Transverse colon (tissue), 4 donors: ENCODE measurements around the gene ITGB8. TPM values are rescaled to one million over a fixed set of nuclear protein-coding genes. Genes with fewer than 3 reads are reported as not detected.

ENCODE experiments used
- DNase-seq: peaks from one replicate; pipeline ENCODE4 v3.0.0-alpha.2; 2019
- H3K27ac ChIP-seq, 4 donors: fragments of 200-600 bp; sonication (generic); 2 replicates each; pipeline ENCODE4 v1.5.1; 2016 to 2018; ENCODE audit warnings: inconsistent platforms in 4 of 4
- H3K27me3 ChIP-seq: fragments of 200-600 bp; sonication (generic); 2 replicates; pipeline ENCODE4 v1.5.1; 2017; ENCODE audit warnings: inconsistent platforms
- H3K36me3 ChIP-seq, 4 donors: fragments of 200-600 bp; sonication (generic); 2 replicates each; pipeline ENCODE4 v1.5.1; 2017 to 2019; ENCODE audit warnings: inconsistent platforms in 4 of 4
- H3K4me1 ChIP-seq, 4 donors: fragments of 200-600 bp; sonication (generic); 2 replicates each; pipeline ENCODE4 v1.5.1; 2017 to 2020; ENCODE audit warnings: inconsistent platforms in 4 of 4
- H3K4me3 ChIP-seq, 4 donors: fragments of 200-600 bp; sonication (generic); 1 replicate in 1 of 4; 2 replicates in 3 of 4; pipeline versions ENCODE4 v1.5.1 to v1.6.1; 2017 to 2019; ENCODE audit warnings: inconsistent platforms in 4 of 4
- H3K9me3 ChIP-seq, 2 donors: fragments of 200-600 bp; sonication (generic); 2 replicates each; pipeline ENCODE4 v1.5.1; 2017 to 2019; ENCODE audit warnings: inconsistent platforms in 2 of 2
- EP300 ChIP-seq: sonication (generic); formaldehyde crosslinking; IDR thresholded peaks from one replicate; pipeline ENCODE4 v1.6.1; 2017; ENCODE audit warnings: antibody characterized with exemption, low read depth
- POLR2A ChIP-seq: fragments of 450-650 bp; IDR thresholded peaks from one replicate; pipeline ENCODE4 v1.6.1; 2016; ENCODE audit warnings: antibody characterized with exemption, mild to moderate bottlenecking, moderate library complexity
- POLR2AphosphoS5 ChIP-seq, 3 donors: sonication (generic); formaldehyde crosslinking; IDR thresholded peaks; one replicate each; pipeline ENCODE4 v1.6.1; 2016; ENCODE audit warnings: antibody characterized with exemption in 3 of 3
- WGBS, 2 donors: methylation state at CpG; one replicate each; pipeline ENCODE4 v1.1.5; 2018; ENCODE audit warnings: low coverage in 1 of 2; 5-methylcytosine and 5-hydroxymethylcytosine counted together
- in situ Hi-C, 4 donors: fragments of 200-750 bp; cut with MboI; loops; one replicate each; pipeline versions ENCODE4 v1.15.0 to v1.15.1; 2017; ENCODE audit warnings: low sequenced_read_pairs in 3 of 4, low pct_ligation_motif_present in 1 of 4, low pct_unique_long_range_greater_than_20kb in 1 of 4
- intact Hi-C: fragments of 100-400 bp; cut with DNase I; formaldehyde crosslinking; loops from one replicate; pipeline ENCODE4 v1.15.1; 2023; ENCODE audit warnings: low total_unique reads
- small RNA-seq, 4 donors: library from RNA; depleted of rRNA; stranded (forward); fragments of <200 nt; gene quantifications; one replicate each; pipeline ENCODE3, GENCODE V24; 2016
- total RNA-seq, 4 donors: library from RNA; depleted of rRNA; stranded (reverse); fragments of >200 nt; gene quantifications; one replicate each; pipeline ENCODE4 v1.1.0, GENCODE V29; 2016
- TF ChIP-seq, protein P1 (sequence below), 5 experiments: fragments of 200-600 bp in 3 of 5; fragments of 450-650 bp in 2 of 5; sonication (generic) in 3 of 5; IDR thresholded peaks; 1 replicate in 2 of 5; 2 replicates in 3 of 5; pipeline ENCODE4 v1.5.1; 2016 to 2017; ENCODE audit warnings: antibody characterized with exemption in 5 of 5, inconsistent platforms in 3 of 5, mild to moderate bottlenecking in 2 of 5, moderate library complexity in 1 of 5

Gene ITGB8
- total RNA-seq, 4 donors from 2014 or later: 3.0 to 14.0 (median 8.6) TPM

DNA sequence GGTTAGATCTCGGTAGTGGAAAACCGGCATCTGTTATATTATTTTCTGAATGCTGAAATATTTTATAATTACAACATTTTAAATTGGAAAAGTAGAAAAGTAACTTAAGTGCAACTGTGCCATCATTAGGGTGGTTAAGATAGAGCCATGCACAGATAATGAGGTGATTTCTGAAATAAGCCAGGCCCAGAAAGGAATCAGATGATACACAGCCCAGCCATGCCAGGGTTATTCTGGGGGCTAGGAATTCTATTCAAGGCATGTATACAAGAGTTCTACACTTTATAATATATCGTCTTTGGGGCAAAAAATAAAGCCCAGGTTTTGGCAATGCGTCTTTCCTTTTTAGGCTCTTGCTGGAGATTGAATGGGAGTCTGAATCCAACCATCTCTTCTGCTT lies 128.7 kb downstream of the ITGB8 start:
- TF ChIP-seq POLR2AphosphoS5 (IDR thresholded peaks at IDR 0.05) (no peak), EP300 (no peak), POLR2A (no peak)
- TF ChIP-seq, protein P1, sequence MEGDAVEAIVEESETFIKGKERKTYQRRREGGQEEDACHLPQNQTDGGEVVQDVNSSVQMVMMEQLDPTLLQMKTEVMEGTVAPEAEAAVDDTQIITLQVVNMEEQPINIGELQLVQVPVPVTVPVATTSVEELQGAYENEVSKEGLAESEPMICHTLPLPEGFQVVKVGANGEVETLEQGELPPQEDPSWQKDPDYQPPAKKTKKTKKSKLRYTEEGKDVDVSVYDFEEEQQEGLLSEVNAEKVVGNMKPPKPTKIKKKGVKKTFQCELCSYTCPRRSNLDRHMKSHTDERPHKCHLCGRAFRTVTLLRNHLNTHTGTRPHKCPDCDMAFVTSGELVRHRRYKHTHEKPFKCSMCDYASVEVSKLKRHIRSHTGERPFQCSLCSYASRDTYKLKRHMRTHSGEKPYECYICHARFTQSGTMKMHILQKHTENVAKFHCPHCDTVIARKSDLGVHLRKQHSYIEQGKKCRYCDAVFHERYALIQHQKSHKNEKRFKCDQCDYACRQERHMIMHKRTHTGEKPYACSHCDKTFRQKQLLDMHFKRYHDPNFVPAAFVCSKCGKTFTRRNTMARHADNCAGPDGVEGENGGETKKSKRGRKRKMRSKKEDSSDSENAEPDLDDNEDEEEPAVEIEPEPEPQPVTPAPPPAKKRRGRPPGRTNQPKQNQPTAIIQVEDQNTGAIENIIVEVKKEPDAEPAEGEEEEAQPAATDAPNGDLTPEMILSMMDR (IDR thresholded peaks at IDR 0.05): no peak
- Histone ChIP-seq H3K36me3 (no peaks in the 10 kb centered on the region), H3K9me3 (no peaks in the 10 kb centered on the region), H3K4me1 (no peaks in the 10 kb centered on the region), H3K4me3 (no peak overlapping the region), H3K27me3 (no peaks in the 10 kb centered on the region), H3K27ac (no peak overlapping the region)
- DNase-seq: no peak
- in situ Hi-C loops (no loop called here), intact Hi-C loops (no loop called here)
- 83 to 88% methylated on average over 4 of the region's 4 CpGs for WGBS, 2 donors

GRCh38 chr7:20464891-20465290 lies 134.2 kb downstream of the ITGB8 start:
- H3K27ac ChIP-seq: no peak overlapping the region
- no peaks in the 10 kb centered on the region for H3K27me3 ChIP-seq
- WGBS, 2 donors: 81 to 100% methylated on average over 1 of the region's 1 CpG
- in situ Hi-C loops: no loop called here
- no peaks in the 10 kb centered on the region for H3K4me1 ChIP-seq
- intact Hi-C loops: no loop called here
- H3K36me3 ChIP-seq: no peaks in the 10 kb centered on the region
- TF ChIP-seq POLR2A (no peak), POLR2AphosphoS5 (IDR thresholded peaks at IDR 0.05) (no peak), EP300 (no peak)
- TF ChIP-seq, protein P1 (IDR thresholded peaks at IDR 0.05): no peak
- H3K4me3 ChIP-seq: no peak overlapping the region
- H3K9me3 ChIP-seq: no peaks in the 10 kb centered on the region
- DNase-seq: no peak

Small RNA genes lying within 50 kb of the gene (small RNA-seq; reads per million reads assigned to genes)
- 0 reads per million in 4 donors for gene RF00275

Other genes with a start within 250 kb of the ITGB8 start
- gene MACC1, start 113.5 kb upstream of the ITGB8 start, total RNA-seq: 1 to 10 TPM; 5.2 to 9.8 (median 7.2) TPM